Occipital lobe (tissue), 2 donors: ENCODE measurements around the gene IFI44. TPM values are rescaled to one million over a fixed set of nuclear protein-coding genes. Genes with fewer than 3 reads are reported as not detected.

Source experiments
- DNase-seq: peaks from one replicate; lab custom pipeline; 2025; lab: John Stamatoyannopoulos, UW
- total RNA-seq: library from RNA; depleted of rRNA; stranded (reverse); fragments of >200 nt; gene quantifications from one replicate; pipeline ENCODE4 v1.2.3, GENCODE V29; 2014

The IFI44 gene, protein sequence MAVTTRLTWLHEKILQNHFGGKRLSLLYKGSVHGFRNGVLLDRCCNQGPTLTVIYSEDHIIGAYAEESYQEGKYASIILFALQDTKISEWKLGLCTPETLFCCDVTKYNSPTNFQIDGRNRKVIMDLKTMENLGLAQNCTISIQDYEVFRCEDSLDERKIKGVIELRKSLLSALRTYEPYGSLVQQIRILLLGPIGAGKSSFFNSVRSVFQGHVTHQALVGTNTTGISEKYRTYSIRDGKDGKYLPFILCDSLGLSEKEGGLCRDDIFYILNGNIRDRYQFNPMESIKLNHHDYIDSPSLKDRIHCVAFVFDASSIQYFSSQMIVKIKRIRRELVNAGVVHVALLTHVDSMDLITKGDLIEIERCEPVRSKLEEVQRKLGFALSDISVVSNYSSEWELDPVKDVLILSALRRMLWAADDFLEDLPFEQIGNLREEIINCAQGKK
- 57.1 TPM for total RNA-seq

DNA sequence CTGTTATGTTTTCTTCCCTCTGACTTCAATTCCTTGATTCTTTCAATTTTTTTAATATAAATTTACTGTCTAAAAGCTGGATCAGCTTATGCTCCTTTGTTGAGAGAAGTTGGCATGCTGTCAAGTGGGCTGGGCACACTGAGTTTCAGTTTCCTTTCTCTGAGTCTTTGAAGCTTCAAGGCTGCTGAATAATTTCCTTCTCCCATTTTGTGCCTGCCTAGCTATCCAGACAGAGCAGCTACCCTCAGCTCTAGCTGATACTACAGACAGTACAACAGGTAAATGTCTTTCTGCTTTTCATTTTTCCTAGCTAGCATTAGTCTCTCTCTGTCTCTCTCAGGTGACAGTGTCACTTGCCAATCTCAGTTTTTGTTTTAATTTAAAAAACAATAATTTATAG, at the start of gene IFI44:
IFI44 (plus strand) TSS at position 204 of the 400 bp plus-strand sequence. CDS start 365 bp downstream, outside the sequence.
- DNase-seq = peak; percentile 42

DNA sequence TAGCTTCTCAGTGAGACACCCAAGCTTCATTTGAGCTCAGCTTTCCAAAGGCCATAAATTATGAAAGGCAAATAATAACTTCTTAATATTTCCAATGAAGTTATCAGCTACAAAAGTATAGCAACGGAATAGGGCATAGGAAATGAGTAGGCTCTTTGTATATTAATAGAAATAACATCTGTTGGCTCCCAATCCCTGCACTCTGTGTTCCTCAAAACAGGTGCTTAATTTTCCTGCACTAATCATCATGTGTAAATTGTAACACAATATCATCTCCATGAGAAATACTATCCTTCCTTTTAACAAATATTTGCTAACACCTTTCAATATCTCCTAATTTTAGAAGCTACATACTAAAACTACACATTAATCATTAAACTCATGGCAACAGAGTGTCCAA, 48.6 kb upstream of the IFI44 start:
- no peak for DNase-seq

DNA sequence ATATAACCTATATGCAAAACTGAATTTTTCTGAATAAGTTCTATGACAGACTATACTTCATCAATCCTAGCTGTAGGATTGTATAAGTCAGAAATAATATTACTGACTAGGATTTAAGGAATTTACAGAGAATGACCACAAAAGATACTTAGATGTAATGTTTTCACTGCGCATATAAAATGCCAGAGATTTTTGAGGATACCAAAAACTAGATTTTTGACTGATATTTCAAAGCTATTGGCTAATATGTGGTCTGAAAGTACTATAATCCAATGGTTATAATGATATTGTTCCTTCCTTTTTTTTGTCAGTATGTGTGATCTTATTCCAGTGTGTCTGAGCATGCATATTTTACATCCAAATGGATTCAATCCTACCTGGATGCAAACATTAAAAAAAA, 46.4 kb upstream of the IFI44 start:
- no peak for DNase-seq

DNA sequence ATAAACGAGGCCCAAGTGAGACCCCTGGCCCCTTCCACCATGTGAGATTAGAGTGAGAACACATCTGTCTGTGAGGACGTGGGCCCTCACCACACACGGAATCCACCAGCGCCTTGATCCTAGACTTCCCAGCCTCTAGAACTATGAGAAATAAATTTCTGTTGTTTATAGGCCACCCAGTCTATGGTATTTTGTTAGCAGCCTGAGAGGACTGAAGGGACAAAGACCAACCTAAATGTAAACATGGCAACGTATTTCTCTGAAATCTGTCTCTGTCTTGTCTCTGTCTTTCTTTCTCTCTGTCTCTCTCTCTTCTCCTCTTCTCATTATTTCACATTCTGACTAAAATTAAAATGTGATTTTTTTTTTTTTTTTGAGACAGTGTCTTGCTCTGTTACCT, 45.0 kb upstream of the IFI44 start:
- DNase-seq = no peak

DNA sequence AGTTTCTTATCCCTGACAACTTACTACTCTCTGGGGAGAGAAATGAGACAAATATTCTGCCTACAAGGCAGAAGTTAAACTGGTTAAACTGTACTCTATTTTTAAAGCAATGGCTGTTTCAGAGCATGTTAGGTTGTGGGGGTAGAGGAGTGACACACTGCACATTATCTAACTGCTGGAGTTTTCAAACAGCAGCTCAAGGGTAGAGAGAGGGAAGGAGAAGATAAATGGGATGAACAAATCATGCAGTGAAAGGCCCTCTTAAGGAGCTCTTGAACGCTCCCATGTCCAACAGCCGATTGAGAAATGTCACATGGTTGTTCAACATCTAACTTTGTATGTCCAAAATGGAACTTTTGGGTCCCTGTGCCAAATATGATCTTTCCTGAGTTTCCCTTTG, 43.4 kb upstream of the IFI44 start:
- no peak for DNase-seq

DNA sequence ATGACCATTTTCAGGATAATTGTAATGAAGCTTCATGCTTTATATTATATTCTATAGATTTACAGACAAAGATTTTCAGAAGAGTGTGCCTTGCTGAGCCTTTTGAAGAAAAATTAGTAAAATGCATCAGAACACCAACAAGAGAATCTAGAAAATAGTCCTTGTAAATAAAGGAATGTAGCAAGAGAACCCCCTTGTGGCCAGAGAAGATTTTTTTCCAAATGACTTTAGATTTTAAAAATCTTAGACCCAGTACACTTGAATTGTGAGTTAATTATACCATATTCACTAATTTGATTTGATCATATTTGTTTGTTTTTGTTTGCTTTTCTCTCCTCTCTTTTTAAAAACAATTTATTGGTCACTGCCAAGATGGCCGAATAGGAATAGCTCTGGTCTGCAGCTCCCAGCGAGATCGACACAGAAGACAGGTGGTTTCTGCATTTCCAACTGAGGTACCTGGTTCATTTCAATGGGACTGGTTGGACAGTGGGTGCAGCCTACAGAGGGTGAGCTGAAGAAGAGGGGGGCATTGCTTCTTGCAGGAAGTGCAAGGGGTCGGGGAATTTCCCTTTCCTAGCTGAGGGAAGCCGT, 42.2 kb upstream of the IFI44 start:
- no peak for DNase-seq

DNA sequence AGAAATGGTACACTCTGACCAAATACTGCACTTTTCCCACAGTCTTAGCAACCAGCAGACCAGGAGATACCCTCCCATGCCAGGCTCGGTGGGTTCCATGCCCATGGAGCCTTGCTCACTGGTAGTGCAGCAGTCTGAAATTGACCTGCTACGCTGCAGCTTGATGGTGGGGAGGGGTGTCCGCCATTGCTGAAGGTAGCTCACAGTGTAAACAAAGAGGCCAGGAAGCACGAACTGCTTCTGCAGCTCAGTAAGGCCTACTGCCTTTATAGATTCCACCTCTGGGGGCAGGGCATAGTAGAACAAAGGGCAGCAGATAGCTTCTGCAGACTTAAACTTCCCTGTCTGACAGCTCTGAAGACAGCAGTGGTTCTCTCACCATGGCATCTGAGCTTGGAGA, 41.7 kb upstream of the IFI44 start:
- DNase-seq = no peak

DNA sequence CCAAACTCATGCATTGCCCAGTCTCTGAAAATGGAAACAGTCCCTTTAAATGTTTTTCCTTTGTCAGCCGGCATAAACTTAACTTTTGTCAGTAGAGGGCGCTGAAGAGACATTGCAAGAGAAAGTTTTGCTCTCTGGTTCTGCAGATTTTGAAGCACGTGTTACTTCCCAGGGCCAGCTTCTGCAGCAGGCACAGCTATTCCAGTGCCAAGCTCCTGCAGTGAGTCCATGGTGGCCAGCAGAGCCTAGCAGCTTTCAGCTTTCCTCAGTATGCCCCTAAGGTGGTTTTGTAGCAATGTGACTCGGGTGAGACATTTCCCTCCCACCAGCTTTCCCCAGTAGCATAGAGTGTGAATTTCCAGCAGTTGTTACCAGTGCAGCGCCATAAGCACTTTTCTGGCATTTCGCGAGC, 32.0 kb upstream of the IFI44 start:
- DNase-seq = peak; percentile 23

DNA sequence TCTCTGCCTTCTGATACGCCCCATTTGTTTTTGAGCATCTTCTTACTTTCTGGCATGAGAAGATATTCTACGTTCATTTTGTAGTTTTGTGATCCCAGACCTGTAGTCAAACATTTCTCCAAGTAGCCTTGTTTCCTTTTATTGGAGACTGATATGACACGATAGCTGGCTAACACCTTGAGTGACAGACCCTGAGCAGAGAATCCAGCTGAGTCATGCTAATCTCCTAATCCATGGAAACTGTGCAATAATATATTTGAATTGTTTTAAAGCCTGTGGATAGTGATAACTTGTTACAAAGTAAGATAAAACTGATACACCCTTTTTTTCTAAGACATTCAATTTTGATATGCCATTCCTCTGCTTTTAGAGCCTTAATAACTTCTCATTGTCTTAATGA, 30.6 kb upstream of the IFI44 start:
- DNase-seq = no peak

DNA sequence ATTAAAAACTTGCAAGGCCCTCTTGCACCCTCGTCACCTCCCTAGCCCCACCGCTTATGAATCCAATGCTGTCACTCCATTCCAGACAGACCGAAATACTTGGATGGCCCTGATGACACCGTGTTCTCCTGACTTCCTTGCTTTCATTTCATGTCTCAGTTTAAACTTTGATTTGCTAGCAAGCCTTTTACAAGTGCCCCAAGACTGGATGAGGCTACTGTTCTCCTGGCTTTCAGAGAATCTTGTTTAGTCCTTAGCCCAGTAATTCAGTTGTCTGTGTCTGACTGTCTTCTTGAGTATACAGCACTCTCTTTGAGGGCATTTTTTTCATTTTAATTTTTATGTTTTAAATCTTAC, 30.2 kb upstream of the IFI44 start:
- DNase-seq = no peak

DNA sequence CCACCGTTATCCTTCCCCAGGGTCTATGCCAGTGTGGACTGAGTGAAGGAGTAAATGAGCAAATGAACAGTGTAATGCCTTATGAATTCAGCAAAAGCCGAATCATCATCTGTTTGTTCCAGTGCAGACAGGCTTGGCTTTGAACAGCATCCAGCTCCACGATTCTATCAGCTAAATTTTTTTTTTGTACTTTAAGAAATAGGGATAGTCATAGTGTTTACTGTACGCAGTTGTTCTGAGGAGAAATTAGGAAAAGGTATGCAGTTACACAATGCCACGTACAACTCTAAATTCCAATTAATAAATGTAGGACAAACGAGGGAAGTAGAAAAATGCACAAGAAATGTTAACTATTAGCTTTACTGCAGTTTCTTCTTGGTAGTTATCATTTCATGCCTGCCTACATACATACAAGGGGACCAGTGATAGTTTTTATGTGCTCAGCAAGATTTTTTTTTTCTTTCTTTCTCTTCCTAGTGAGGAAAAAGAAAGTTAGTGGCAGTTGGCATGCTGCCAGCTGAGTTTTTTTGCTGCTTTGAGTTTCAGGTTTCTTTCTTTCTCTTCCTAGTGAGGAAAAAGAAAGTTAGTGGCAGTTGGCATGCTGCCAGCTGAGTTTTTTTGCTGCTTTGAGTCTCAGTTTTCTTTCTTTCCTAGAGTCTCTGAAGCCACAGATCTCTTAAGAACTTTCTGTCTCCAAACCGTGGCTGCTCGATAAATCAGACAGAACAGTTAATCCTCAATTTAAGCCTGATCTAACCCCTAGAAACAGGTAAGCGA, 29.6 kb upstream of the IFI44 start, which contains the start of gene IFI44L:
IFI44L (plus strand) TSS at position 646 of the 777 bp plus-strand sequence. CDS start 7,468 bp downstream, outside the sequence.
- DNase-seq = no peak

DNA sequence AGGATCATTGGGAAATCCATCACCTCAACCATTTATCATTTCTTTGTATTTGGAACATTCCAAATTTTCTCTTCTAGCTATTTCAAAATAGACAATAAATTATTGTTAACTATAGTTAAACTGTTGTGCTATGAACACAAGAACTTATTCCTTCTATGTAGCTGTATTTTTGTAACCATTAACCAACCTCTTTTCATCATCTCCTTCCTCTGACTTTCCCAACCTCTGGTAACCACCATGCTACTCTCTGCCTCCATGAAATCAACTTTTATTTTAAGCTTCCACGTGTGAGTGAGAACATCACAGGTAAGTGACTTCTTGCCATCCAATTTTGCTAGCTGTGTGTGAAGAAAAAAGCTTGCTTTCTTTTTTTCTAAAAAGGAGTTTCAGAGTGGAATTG, 29.0 kb upstream of the IFI44 start:
- no peak for DNase-seq

DNA sequence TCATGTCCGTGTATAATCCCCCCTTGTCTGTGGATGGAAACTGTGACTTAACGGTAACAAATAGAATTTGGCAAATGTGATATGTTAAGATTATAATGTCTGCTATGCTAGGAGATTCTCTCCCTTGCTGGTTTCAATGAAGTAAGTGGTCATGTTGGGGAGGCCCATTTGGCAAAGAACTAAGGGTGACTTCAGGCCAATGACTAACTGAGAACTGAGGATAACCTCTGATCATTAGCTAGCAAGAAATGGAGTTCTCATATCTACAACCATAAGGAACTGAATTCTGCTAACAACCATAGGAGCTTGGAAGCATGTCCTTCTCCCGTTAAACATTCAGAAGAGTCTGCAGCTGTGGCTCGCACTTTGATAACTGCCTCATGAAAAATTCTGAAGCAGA, 27.1 kb upstream of the IFI44 start:
- no peak for DNase-seq

DNA sequence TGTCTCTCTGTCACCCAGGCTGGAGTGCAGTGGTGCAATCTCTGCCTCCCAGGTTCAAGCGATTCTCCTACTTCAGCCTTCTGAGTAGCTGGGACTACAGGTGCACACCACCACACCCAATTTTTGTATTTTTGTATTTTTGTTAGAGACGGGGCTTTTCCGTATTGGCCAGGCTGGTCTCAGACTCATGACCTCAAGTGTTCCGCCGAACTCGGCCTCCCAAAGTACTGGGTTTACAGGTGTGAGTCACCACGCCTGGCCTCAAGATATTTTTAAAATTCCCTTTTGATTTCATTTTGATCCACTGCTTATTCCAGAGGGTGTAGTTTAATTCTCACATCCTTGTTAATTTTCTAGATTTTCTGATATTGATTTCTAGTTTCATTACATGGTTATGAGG, 25.6 kb upstream of the IFI44 start:
- DNase-seq = no peak

DNA sequence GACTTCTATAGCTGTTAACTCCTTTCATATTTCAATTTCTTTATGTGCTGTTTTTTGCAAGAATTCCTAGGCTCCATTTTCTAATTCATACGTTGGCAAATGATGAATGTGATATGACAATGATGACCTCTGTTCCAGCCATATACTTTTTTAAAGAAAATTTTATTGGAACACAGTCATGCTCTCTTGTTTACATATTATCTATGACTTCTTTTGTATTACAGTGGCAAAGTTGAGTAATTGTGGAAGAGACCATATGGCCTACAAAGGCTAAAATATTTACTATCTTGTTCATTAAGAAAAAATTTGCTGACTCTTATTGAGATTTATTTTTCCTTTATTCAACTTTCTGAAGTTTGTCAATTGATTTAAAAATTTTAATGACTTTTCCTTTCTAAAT, 22.3 kb upstream of the IFI44 start:
- DNase-seq = no peak

DNA sequence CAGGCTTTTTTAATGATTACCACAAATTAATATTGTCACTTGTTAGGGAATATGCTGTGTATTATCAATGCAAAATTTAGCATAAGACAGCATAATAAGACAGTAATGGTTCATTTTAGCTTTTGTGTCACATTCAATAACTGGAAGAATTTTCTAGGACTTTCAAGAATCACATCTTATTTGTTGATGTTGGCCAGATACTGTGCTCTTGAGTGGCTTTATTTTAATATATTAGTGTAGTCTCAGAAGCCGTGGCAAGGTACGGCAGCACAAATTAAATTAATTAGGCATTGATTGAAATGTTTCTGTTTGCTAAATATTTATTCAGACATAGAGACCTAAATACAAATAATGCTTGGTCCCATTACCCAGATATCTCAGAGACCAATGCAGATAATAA, 19.0 kb upstream of the IFI44 start:
- DNase-seq = no peak

DNA sequence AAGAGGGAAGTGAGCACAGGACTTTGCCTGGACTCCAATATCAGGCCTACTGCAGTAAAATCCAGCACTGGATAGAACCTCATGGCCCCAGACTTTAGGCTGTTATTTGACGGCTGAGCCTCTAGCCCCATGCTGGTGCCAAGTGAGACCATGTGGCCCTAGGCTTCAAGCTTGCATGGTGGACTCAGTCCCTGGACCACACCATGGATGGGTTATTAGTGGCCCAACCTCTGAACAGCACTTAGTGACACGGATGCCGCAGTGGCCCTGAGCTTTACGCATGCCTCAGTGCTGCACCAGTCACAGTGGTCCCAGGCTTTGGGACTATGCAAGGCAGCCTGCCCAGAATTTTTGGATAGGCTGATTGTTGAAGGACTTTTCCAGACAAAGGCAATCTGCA, 16.4 kb upstream of the IFI44 start:
- no peak for DNase-seq

DNA sequence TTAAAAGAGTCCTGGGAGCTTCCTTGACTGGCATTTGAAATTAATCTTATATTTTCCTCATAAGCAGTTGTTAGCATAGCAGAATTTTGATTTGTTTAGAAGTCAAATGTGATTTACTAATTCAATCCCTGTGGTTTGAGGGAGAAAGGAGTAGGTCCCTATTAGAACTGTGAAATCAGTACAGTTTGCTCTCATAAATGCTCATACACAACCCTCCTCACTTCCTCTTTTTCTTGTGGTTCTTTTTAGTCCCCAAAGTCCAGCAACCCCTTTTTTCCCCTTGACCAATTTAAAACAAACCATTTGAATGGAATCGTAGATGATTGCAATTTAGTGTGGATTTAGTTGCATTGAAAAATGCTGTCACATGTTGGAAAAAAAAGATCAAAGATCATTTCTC, 9.2 kb upstream of the IFI44 start:
- no peak for DNase-seq

DNA sequence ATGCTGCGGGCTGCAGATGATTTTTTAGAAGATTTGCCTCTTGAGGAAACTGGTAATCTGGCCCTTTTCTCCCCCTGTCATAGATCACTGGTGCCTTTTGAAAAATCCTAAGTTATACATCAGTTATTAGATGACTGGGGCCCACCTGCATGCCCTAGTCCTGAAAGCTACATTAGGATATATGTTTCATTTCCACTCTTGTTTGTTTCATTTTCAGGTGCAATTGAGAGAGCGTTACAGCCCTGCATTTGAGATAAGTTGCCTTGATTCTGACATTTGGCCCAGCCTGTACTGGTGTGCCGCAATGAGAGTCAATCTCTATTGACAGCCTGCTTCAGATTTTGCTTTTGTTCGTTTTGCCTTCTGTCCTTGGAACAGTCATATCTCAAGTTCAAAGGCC, 8.1 kb upstream of the IFI44 start:
- no peak for DNase-seq

DNA sequence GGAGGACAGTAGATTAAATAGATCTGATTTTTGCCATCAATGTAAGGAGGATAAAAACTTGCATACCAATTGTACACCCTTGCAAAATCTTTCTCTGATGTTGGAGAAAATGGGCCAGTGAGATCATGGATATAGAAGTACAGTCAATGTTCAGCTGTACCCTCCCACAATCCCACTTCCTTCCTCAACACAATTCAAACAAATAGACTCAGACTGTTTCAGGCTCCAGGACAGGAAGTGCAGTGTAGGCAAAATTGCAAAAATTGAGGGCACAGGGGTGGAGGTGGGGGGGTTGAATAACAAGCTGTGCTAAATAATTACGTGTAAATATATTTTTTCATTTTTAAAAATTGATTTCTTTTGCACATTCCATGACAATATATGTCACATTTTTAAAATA, 3.9 kb upstream of the IFI44 start:
- no peak for DNase-seq

DNA sequence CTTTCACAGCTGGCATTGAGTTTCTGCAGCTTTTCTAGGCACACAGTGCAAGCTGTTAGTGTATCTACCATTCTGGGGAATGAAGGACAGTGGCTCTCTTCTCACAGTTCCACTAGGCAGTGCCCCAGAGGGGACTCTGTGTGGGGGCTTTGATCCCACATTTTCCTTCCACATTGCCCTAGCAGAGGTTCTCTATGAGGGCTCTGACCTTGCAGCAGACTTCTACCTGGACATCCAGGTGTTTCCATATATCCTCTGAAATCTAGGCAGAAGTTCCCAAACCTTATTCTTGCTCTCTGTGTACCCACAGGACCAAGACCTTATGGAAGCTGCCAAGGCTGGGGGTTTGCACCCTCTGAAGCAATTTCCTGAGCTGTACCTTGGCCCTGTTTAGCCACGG, 2.4 kb upstream of the IFI44 start:
- DNase-seq = no peak

DNA sequence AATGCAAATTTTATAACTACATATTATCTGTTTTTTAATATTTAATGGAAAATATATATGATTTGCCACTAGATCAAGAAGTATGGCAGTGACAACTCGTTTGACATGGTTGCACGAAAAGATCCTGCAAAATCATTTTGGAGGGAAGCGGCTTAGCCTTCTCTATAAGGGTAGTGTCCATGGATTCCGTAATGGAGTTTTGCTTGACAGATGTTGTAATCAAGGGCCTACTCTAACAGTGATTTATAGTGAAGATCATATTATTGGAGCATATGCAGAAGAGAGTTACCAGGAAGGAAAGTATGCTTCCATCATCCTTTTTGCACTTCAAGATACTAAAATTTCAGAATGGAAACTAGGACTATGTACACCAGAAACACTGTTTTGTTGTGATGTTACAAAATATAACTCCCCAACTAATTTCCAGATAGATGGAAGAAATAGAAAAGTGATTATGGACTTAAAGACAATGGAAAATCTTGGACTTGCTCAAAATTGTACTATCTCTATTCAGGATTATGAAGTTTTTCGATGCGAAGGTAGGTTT, 556 bp downstream of the IFI44 start:
- no peak for DNase-seq
